Stimulated activated CD4-positive, alpha-beta T cell treated with anti-CD3 and anti-CD28 coated beads, Interleukin-12 subunit alpha, Interleukin-12 subunit beta, amount 100 ng/mL, for 24 hours (primary cell): ENCODE measurements around the gene NTSR1.
"Not testable (repeated sequence)": the region's sequence is repeated elsewhere in the genome, so short reads cannot be mapped to it uniquely, and the experiment has no call there.

Source experiments
- DNase-seq, 2 experiments: peaks; one replicate each; pipeline ENCODE4 v3.0.0-alpha.2; 2020; ENCODE audit warnings: low read depth in 2 of 2

The NTSR1 gene

DNA sequence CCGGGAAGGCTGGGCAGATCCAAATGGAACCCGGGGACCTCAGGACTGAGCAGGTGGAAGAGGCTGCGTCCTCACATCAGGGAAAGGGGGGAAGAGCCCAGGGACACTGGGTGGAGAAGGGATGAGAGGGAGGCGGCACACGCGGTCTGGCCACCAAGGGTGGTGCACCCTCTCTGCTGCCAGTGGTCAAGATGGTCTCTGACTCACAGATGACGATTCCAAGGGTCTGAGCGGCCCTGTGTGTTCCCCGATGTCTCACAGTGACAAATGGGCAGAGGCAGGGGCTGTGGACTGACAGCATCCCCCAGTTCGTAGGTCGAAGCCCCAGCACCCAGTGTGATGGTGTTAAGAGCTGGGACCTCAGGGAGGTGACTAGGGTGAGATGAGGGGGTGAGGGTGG is 34.3 kb upstream of the NTSR1 start:
- no peak for DNase-seq

DNA sequence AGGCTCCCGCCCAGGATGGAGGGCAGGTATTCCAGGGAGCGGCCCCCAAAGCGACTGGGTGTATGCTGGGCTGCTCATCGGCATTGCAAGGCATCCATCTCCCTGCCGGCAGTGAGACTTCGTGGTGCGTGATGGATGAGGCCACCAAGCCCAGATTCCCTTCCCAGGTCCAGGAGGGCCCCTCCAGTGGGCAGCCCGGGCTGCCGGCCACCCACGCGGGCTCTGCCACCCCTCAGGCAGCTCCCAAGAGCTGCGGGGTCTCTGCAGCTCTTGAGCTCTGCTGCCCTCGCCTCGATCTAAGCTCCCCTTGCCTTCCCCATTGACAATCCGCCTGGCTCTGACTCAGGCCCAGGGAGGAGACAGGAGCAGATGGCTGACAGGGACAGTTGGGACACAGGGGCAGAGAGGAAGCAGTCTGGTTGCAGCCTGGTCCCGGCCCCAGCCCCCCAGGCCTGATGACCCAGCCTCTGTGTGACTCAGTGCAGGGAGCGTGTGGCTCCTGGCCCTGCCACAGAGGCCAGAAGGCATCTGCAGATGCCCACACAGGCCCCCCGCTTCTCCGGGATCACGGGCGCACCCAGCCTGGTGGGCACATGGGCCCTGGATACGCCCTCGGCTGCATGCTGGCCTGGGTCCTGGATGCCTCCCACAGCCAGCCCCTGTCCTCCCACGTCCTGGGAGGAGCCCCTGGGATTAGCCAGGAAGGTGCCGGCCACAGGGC is 33.3 kb upstream of the NTSR1 start:
- DNase-seq: no peak

DNA sequence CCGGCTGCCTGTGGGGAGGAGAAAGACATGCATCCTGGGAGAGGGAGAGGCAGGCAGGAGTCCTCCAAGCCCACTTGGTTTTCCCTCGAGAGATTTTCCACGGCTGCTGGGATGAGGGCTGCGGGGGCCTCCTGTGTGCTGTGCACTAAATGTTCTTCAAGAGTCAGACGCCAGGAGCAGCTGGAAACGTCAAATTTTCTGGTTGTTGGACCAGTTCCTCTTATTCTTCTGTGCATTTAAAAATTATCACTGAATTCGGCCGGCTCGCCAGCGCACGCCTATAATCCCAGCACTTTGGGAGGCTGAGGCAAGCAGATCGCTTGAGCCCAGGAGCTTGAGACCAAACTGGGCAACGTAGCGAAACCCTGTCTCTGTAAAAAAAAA is 32.8 kb upstream of the NTSR1 start:
- no peak for DNase-seq

DNA sequence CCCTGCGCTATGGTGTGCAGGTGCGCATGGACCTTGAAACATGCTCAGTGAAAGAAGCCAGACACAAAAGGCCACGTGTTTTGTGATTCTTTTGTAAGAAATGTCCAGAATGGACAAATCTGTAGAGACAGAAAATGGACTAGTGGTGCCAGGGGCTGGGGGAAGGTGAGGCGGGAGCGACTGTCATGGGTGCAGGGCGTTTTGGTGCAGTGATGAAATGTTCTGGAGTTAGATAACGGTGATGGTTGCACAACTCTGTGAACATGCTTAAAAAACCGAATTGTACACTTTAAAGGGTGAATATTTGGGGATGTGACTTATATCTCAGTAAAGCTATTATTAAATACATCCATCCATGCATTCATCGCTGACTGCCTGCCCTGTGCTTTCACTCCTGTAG is 31.7 kb upstream of the NTSR1 start:
- DNase-seq: no peak

DNA sequence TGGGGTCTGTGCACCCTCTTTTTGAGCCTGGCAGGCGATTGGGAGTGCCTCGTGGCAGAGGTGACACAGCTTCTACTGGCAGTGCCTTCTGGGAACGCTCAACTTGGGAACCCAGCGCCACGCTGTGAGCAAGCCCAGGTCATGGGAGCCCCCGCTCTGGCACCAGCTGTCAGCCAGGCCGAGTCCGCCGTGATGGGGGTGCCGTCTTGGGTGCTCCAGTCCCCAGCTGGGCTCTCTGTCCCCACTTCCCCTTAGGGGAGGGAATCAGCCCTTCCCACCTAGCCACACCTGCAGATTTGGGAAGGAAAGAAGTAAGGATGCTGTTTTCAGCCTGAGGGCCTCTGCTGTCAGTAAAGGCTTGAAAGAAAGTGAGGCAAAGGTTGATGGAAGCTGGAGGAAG is 31.0 kb upstream of the NTSR1 start:
- DNase-seq: no peak

DNA sequence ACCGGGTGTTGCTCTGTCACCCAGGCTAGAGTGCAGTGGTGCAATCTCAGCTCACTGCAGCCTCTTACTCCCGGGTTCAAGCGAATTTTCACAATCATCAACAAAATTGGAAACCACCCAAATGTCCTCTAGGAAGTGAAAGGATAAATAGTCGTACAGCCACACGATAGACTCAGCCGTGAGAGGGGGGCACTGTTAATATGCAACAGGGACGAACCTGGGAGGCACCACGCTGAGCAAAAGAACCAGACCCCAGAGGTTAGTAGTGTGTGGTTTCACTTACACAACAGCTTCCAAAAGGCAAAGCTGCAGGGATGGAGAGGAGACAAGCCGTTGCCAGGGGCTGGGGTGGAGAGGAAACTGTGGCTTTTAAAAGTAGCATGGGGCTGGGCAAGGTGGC is 30.1 kb upstream of the NTSR1 start:
- DNase-seq: no peak

DNA sequence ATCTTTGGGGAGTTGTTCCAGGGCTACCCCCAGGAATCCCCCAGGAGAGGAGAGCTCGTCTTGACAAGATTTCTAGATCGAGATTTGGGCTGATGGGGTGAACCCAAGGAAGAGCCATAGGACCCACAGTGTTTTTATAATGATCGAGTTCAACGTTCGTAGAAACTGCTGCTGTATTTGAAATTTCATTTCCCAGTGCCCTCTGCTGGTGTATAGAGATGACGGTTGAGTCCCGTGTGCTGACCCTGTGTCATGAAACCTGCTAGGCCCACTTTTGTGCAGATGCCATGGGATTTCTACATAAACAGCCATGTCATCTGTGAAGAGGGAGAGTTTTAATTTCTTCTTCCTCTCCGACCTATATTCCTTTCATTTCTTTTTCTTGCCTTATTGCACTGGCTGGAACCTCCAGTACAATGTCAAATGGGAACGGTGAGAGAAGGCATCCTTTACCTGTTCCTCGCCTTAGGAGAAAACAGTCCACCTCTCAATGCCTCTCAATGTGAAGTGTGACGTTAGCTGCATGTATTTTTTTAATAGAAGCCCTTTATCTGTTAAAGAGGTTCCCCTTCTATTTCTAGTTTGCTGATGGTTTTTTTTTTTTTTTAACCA is 28.6 kb upstream of the NTSR1 start:
- no peak for DNase-seq

DNA sequence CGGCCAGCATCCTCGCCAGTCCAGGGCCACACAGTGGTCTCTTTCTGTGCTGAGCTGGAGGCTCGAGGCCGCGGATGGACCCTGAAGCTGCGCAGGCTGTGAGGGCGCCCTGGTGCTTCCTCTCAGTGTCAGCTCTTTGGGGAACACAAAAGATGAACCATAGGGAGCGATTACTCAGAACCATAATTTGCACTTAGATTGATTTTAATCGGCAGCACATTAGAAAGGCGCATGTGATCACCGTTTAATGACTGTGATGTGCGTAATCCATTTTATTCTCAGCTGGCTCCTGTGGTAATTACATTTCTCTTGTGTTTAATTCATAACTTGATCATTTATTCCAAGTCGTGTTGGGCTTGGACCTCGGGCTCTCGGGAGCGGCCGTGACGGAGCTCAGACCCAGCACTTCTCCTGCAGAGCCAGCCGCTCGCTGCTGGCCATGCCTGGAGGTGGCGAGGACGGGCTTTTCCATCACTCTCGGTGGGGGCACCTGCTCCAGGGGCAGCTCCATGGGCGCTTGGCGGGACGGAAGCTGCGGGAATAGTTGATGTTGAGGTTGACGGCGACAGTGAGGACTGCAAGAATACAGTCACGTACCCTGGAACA is 25.6 kb upstream of the NTSR1 start:
- DNase-seq: no peak

DNA sequence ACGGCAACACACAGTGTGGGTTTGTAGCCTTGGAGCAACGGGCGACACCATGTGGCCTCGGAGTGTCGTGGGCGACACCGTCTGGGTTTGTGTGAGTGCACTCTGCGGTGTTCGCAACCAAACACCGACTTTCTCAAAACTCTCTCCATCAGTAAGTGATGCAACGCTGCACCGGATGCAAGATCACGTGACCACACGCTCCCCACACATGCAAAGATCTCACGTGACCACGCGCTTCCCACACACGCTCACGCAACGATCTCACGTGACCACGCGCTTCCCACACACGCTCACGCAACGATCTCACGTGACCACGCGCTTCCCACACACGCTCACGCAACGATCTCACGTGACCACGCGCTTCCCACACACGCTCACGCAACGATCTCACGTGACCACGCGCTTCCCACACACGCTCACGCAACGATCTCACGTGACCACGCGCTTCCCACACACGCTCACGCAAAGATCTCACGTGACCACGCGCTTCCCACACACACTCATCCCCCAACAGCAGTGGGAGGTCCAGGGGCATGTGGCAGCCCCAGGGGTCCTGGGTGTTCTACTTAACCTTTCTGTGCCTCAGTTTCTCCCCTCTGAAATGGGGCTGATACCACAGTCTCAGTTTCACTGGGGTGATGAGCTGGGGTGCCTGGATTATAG is 24.8 kb upstream of the NTSR1 start:
- DNase-seq: not testable (repeated sequence)

DNA sequence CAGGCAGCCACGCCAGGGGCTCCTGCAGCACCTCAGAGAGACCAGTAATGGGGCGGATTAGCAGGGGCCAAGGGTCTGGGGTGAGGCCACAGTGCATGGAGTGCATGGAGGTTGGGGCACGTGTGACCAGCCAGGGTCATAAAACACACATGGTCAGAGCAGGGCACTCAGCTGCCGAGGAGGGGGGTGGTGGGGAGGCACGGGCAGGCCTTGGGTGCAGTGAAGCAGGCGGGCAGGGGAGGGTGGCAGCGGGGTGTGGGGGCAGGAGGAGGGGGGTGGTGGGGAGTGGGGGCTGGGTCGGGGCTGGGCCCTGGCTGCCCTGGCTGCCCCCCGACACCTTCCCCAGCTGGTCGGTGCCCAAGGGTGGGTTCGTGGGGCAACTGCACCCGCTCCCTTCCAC is 23.7 kb upstream of the NTSR1 start:
- no peak for DNase-seq

DNA sequence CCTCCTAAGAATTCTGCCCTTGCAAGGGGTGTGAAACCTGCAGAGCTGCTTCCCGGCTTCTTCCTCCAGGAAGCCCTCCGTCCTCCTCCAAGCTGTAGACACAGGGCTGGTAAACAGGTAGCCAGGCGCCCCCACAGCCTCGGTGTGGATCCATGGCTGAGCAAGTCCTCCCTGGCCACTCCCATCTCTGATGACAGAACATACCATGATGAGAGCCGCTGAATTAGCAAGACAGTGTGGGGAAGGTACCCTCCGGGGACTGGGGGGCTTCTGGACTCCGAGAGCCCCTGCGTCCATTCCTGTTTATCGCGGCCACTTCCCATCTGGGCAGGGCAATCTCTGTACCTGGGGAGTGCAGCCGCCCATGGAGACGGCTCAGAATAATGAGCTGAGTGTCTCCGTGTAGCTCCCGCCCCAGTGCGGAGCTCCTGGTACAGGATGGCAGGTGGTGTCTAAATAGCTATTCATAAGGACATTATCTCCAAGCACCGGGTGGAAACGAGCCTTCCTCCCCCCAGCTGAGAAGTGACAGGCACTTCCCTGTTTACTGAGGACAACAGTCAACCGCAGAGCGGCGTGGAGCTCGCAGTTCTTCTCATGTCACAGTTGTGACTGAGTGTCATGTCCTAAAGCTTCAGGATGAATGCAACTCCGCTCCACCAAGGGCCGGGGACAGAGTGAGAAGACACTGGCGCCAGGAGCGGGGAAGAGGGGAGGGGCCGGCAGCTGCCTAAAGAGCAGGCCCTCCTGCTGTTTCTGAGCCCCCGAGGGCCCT is 22.7 kb upstream of the NTSR1 start:
- DNase-seq: no peak

DNA sequence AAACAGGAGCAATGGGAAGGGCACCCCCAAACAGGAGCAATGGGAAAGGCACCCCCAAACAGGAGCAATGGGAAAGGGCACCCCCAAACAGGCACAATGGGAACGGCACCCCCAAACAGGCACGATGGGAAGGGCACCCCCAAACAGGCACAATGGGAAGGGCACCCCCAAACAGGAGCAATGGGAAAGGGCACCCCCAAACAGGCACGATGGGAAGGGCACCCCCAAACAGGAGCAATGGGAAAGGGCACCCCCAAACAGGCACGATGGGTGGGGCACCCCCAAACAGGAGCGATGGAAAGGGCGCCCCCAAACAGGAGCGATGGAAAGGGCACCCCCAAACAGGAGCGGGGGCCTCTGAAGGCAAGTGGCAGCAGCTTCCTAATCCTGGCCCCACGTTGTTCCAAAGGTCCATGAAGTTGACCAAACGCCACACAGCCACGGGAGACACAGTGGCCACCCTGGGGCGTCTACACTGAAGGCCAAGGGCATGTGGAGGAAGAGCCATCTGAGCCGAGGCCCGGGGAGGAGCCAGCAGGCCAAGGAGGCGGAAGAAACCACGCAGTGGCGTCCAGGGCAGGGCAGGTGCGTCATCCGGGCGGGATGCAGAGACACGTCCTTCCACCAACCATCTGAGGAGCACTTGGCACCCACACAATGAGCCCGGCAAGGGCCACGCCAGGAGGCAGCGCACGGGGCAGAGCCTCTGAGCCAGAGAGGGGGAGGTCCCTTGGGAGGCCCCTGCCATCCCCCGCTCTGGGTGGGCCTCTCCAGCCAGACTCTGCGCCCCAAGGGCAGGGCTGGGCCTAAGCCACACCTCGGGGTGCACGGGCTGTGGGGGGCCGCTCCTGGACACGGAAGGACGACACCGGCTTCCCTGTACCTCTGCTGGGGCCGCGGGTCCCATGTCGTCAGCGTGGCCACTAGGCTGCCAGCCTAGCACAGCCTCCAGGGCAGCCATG is 21.5 kb upstream of the NTSR1 start:
- DNase-seq: no peak

DNA sequence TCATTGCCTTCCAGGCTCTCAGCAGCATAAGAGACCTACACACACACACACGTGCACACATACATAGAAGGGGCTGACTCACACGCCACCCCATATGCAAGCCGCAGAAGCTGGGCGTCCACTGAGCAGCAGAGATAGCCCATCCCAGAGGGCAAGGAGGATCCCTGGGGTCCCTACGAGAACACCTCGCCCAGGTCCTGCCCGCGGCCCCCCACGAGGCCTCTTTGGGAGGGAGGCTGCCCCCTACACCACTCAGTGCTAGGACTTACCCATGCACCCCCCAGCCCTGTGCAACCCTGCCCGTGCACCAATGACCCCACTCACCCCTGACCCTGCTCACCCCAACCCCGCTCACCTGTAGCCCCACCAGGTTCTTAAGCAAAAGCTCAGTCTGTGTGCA is 20.6 kb upstream of the NTSR1 start:
- DNase-seq: no peak

DNA sequence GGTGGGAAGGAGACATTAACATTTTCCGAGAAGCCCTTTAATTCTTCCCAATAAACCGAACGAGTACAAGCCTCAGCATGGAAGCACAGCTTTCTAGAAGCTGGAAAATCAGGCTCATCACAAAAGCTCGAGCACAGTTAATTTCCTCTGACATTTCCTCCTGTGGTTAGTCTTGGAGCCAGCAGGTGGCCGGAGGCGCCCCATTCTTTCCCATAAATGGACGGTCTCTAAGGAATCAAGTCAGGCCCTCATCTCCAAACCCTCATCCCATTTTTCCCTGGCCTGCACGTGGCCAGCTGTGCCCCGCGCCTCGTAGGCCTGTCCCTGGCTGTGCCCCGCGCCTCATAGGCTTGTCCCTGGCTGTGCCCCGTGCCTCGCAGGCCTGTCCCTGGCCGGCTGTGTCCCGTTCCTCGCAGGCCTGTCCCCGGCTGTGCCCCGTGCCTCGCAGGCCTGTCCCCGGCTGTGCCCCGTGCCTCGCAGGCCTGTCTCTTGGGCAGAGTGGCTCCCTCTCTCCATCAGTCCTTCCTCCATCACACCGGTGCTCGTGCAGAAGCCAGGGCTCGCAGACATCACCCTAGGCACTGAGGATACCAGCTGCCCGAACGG is 19.7 kb upstream of the NTSR1 start:
- DNase-seq: no peak

DNA sequence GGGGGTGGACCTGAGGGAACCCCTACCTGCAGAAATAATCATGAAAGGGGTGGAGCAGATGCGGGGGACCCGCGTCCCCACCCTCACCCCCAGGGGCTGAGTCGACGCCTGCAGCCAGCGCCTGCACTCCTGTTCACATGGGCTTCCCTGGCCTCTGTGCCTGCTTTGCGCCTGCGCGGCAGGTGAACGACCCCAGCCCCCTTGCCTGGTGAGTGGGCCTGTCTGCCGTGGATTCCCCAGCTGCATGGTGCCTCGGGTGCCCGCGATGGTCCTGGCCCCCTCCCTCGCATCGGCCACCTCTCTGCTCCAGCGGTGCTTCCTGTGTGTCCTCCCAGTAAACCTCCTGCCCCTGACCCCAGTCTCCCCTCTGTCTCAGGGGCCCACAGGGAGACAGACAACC is 18.8 kb upstream of the NTSR1 start:
- no peak for DNase-seq

DNA sequence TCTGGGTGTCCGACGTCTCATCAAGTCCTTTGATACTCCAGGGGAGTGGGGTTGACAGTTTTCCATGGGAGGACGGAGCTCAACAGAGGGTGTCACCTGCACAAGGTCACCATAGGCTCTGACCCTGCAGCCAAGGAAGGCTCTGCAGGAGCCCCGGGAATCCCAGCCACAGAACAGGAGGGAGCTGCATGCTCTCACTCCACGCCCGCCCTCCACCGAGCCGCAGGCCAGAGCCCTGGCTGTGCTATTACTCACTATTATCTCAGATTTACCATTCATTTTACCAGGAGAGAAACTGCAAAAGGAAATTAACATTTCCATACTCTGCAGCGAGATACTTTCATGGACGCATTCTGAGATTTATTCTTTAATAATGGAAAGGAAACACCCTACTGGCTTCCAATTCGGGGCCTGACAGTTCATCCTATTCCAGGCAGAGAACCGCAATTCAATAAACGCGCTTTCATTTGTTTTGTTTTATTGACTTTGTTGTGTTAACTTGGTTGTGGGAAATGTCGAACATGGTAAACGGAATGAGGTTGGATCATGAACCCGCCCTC is 18.3 kb upstream of the NTSR1 start:
- DNase-seq: no peak

DNA sequence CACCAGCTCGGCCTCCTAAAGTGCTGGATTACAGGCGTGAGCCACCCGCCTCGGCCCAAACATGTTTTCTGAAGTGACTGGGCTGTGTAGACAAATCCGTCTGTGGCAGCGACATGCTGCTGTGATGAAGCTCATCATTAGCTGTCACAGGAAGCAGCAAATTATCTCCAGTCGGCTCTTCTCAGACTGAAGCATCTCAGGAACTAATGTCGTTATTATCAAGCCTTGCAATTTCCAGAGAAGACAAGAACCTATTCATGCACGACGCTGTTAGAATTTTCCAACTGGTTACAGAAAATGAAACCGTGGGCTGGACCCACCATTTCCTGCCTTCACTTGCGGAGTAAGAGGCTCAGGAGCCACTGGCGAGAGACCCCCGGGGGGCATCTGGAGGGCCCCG is 17.1 kb upstream of the NTSR1 start:
- no peak for DNase-seq

DNA sequence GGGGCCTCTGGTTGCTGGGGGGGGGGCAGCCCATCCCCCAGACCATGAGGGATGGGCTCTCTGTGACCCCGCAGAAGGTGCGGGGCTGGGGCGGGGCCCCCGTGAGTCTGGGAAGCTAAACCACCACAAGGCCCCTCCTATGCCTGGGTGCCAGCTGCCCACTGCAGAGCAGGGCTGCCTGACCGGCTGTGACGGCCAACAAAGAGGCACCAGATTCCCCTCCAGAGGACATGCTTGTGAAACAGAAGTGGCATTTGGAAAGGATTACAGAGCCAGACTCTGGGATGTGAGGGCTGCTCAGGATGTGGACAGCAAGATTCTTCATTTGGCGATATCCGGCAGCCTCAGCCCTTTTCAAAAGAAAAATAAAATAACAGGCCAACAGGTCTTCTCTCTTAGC is 16.5 kb upstream of the NTSR1 start:
- DNase-seq: no peak

DNA sequence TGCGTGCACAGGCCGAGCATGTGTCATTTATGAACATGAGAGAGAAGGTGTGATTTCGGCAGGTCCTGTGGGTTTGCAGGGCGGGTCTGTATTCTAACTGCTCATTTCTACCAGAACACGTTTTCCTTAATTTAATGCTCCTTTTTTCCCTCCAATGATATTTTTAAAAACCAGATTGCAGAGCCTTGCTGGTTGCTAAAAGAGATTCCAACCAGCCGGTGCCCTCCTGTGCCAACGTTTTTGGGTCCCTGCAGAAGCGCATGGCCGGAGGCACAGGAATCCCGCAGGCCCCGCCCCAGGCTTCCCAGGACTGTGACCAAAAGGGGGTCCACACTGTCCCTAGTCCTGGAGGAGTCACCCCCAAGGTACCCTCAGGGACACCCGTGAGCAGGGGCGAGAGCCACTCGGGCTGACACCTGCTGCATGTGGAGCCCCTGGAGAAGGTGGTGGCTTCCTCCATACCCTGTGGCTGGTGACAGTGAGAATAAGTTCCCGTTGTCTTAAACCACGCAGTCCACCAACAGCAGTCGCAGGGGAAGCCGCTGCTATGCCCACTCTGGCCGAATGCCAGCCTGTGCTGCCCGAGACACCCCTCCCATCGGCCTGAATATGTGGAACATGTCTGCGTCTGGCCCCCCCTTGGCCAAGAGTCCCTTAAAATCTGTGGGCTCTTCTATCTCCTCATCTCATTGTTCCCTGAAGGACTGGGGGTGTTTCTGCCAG is 15.7 kb upstream of the NTSR1 start:
- no peak for DNase-seq

DNA sequence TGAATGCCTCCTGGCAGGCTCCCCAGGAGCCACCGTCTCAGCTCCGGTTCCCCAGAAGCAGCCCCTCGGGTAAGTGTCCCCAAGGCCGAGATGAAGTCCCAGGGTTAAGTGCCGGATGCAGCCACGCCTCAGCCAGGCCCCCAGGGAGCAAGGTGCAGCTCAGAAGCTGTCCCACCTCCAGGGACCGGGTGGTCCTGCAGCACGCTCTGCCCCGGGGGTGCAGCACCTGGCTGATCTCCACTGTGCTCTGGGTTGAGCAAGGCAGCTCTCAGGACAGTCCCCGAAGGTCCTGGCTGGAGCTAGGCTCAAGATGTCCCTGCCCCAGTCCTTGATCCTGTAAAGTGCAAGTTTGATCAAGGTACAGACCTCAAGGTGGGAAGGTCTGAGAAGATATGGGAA is 15.1 kb upstream of the NTSR1 start:
- no peak for DNase-seq
